Measurements from ENCODE around the gene PARD6B. TPM values are rescaled to one million over a fixed set of nuclear protein-coding genes. Genes with fewer than 3 reads are reported as not detected.
A peak's percentile ranks its signal among the peaks of the same experiment; 100 is the strongest.

PARD6B gene
- total and polyA plus RNA-seq, 2 of the 13 experiments (the other 11 are each of a cell fraction or from before 2014, with no cell fraction given), result 6.9 to 22.2 TPM

GRCh38 chr20:50794846-50795634 is 63.7 kb downstream of the PARD6B start, which contains the start of gene BCAS4 (continued):
- TF ChIP-seq ZBTB26 (CRISPR knock-in tag; IDR thresholded peaks at IDR 0.05; ENCODE audit: borderline replicate concordance), result peak; percentile 45; the same call in 1 of the 2 replicates
- peak; percentile 53; the same call in 1 of the 2 replicates for TF ChIP-seq STAT6 (CRISPR knock-in tag; IDR thresholded peaks at IDR 0.05; ENCODE audit: borderline replicate concordance)
- TF ChIP-seq MYNN (CRISPR knock-in tag; IDR thresholded peaks at IDR 0.05; ENCODE audit: low read depth), result peak; percentile 76
- peak; percentile 15 for TF ChIP-seq MED8 (CRISPR knock-in tag; IDR thresholded peaks at IDR 0.05; ENCODE audit: insufficient replicate concordance)
- peak; percentile 54; the same call in 1 of the 2 replicates for TF ChIP-seq ZBTB38 (CRISPR knock-in tag; IDR thresholded peaks at IDR 0.05)
- no peak; the same call in 1 of the 2 replicates for TF ChIP-seq HOXA9 (CRISPR knock-in tag; IDR thresholded peaks at IDR 0.05; ENCODE audit: borderline replicate concordance)
- no peak for TF ChIP-seq ZNF503 (CRISPR knock-in tag; IDR thresholded peaks at IDR 0.05)
- peak; percentile 46; the same call in 1 of the 2 replicates for TF ChIP-seq THAP11 (CRISPR knock-in tag; IDR thresholded peaks at IDR 0.05)
- TF ChIP-seq SALL1 (CRISPR knock-in tag; IDR thresholded peaks at IDR 0.05), result peak; percentile 43; the same call in 1 of the 2 replicates
- TF ChIP-seq ZBTB49 (CRISPR knock-in tag; IDR thresholded peaks at IDR 0.05; ENCODE audit: borderline replicate concordance), result no peak
- TF ChIP-seq ZEB1 (IDR thresholded peaks at IDR 0.05; ENCODE audit: insufficient replicate concordance, low read depth), result peak; percentile 72
- TF ChIP-seq ZNF646 (CRISPR knock-in tag; IDR thresholded peaks at IDR 0.05), result no peak

Data from HepG2 (cell line).